Omental fat pad (tissue), 4 donors: Measurements from ENCODE around the gene SERPINB5. TPM values are rescaled to one million over a fixed set of nuclear protein-coding genes. Genes with fewer than 3 reads are reported as not detected.

Experiments
- ATAC-seq: fragments of 150-250 bp; one replicate; pipeline ENCODE4 v1.9.1; 2016; ENCODE audit warnings: mild to moderate bottlenecking, moderate library complexity; ENCODE audit not compliant: low FRiP score
- DNase-seq: peaks from one replicate; pipeline ENCODE4 v3.0.0-alpha.2; 2019; ENCODE audit warnings: low spot score
- total RNA-seq, 4 donors: library from RNA; depleted of rRNA; stranded (reverse); fragments of >200 nt; gene quantifications; one replicate each; pipeline ENCODE4 v1.1.0, GENCODE V29; 2016
- TF ChIP-seq, protein P1 (sequence below), 3 donors: fragments of 450-650 bp; IDR thresholded peaks; one replicate each; pipeline ENCODE4 v1.5.1; 2016 to 2017; ENCODE audit warnings: antibody characterized with exemption in 3 of 3, mild to moderate bottlenecking in 3 of 3, moderate library complexity in 2 of 3

Gene SERPINB5
- total RNA-seq, 4 donors from 2014 or later: not detected

- TF ChIP-seq, protein P1, sequence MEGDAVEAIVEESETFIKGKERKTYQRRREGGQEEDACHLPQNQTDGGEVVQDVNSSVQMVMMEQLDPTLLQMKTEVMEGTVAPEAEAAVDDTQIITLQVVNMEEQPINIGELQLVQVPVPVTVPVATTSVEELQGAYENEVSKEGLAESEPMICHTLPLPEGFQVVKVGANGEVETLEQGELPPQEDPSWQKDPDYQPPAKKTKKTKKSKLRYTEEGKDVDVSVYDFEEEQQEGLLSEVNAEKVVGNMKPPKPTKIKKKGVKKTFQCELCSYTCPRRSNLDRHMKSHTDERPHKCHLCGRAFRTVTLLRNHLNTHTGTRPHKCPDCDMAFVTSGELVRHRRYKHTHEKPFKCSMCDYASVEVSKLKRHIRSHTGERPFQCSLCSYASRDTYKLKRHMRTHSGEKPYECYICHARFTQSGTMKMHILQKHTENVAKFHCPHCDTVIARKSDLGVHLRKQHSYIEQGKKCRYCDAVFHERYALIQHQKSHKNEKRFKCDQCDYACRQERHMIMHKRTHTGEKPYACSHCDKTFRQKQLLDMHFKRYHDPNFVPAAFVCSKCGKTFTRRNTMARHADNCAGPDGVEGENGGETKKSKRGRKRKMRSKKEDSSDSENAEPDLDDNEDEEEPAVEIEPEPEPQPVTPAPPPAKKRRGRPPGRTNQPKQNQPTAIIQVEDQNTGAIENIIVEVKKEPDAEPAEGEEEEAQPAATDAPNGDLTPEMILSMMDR (IDR thresholded peaks at IDR 0.05): no peak
- ATAC-seq (no peak), DNase-seq (no peak)
Observed at GRCh38 chr18:63534615-63535014, 57.9 kb downstream of the SERPINB5 start.

DNA sequence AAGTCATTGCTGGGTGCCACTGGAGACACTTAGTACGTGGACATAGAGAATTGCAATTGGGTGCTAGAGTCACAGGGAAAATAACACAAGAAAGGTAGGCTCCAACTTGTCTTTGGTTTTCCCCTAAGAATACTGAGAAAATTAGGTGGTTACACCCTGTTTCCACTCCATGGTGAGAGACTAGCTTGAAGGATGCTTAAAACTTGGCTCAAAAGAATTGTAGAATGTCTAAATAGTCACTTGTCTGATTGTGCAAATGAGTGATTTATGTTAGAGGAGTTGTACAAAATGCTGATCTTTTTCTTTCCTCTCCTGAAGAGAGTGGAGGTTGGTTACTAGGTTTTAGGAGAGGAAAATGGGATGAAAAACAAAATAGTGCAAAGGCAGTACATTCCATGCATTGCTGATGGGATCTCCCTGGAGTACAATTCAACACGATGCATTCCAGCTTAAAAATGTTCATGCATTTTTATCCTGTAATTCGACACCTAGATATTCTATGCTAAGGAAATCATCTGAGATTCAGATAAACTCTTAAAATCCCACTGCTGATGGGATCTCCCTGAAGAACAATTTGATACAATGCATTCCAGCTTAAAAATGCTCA is 63.2 kb downstream of the SERPINB5 start:
- no peak for DNase-seq
- peak; percentile 53 for ATAC-seq
- TF ChIP-seq, protein P1 (IDR thresholded peaks at IDR 0.05): no peak

DNA sequence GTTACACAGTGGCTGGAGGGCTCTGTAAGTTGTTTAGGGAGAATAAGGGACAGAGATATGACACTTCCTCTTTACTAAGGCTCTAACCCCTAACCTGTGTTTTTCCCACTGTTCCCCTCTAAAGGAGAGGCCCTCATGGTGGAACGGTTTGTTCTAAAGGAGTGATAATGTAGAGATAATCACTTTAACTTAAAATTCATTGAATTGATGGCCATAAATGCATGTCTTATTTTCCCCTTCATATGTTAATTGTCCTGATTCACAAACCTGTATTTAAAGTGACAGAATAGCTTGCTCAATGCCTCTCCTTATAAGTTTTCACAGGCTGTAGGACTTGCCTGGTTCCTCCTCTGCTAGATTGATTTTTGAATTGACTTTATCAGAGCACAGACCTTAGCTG is 65.3 kb downstream of the SERPINB5 start, which contains the start of gene SERPINB12:
Gene SERPINB12 (plus strand): TSS at position 301 of the 400 bp plus-strand sequence. CDS start 13,791 bp downstream, outside the sequence.
- TF ChIP-seq, protein P1 (IDR thresholded peaks at IDR 0.05): no peak

GRCh38 chr18:63544017-63544416 is 67.3 kb downstream of the SERPINB5 start:
- no peak for DNase-seq
- TF ChIP-seq, protein P1 (IDR thresholded peaks at IDR 0.05): no peak
- ATAC-seq: no peak

More for the DNA sequence above, 65.3 kb downstream of the SERPINB5 start, which contains the start of gene SERPINB12:
- no peak for DNase-seq
- ATAC-seq: no peak

DNA sequence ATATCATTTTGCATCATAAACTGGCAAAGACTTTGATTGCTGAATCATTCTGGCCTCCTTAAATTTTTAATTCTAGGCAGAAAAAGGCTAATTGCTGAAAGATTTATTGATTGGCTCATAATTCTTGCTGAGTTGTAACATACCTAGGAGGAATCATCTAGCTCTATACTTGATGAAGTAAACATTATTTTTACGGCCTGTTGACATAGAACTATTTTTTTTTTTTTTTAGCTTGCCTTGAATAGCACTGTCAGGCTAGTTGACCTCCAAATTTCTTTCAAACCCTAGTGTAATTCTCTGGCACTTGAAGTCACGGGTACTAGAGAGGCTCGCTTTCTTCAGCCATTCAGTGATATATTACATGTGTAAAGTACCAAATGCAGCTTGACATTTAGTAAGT is 68.2 kb downstream of the SERPINB5 start:
- DNase-seq (no peak), ATAC-seq (peak; percentile 67)
- TF ChIP-seq, protein P1 (IDR thresholded peaks at IDR 0.05): no peak

GRCh38 chr18:63550068-63550467 is 73.3 kb downstream of the SERPINB5 start:
- ATAC-seq (no peak), DNase-seq (no peak)

More at GRCh38 chr18:63550068-63550467, 73.3 kb downstream of the SERPINB5 start:
- TF ChIP-seq, protein P1 (IDR thresholded peaks at IDR 0.05): no peak
